ENCODE data around the gene MANSC4.
A peak's percentile ranks its signal among the peaks of the same experiment; 100 is the strongest.

Gene MANSC4

DNA sequence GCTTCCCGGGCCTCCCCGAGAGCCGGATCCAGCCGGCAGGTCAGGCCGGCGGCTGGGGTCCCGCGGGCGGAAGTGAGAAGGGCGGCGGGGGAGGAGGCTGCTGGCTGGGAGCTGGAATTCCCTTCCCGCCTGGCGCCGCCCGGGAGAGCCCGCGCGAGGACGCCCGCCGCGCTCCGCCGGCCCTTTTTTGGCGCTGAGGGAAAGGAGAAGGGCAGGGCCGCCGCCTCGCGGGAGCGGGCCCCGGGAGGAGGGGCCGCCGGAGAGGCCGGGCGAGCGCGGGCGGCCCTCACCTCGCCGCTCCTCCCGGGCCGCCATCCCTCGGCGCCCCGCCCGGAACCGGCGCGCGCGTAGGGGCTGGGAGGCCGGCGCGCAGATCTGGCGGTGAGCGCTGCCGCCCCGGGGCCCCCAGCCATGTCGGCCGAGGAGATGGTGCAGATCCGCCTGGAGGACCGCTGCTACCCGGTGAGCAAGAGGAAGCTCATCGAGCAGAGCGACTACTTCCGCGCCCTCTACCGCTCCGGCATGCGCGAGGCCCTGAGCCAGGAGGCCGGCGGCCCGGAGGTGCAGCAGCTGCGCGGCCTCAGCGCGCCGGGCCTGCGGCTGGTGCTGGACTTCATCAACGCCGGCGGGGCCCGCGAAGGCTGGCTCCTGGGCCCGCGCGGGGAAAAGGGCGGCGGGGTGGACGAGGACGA lies at the start of gene MANSC4, which contains the start of gene KLHL42:
TSS of gene MANSC4 (minus strand) at position 317 of the 692 bp plus-strand sequence. CDS start 8,960 bp downstream, outside the sequence.
TSS of gene KLHL42 (plus strand) at position 314 of the 692 bp plus-strand sequence. CDS start at position 412, 98 bp downstream.
- DNase-seq (ENCODE audit: low read depth in 2 of 2), result peak; percentile 38

DNA sequence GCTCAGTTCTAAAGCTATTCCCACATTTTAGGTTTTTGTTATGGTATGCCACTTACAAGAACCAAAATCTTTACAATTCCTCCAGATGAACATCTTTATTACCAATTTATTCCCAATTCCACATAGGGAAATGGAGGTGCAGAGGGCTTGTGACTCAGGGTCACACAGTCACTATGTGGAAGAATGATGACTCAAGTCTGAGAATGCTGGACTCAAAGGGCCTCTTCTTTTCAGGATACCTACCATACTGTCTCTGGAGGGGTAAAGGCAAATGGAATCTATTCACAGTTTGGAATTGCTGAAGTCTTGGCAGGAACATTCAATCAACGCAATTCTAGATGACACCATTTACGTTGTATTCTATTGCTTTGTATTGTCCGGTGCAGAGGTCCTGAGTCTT lies 48.2 kb upstream of the MANSC4 start:
- DNase-seq (ENCODE audit: low read depth in 2 of 2), result no peak

DNA sequence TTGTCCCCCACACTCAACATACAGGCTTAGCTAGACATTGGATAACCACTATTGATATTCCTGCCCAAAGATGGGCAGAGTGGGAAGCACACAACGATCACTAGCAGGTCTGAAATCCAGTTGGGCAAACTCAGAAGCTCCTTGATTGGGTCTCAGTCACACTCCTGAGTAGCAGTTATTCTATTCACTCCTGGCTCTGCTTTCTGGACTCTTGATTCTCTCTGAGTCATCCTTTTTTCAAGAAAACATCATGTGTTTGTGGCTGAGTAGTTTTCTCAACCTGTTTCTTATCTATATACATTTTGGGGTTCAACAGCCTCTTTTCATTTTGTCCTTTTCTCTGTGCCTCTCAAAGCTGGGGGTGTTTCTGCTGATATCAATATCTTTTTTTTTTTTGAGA lies 46.0 kb upstream of the MANSC4 start:
- no peak for DNase-seq (ENCODE audit: low read depth in 2 of 2)

DNA sequence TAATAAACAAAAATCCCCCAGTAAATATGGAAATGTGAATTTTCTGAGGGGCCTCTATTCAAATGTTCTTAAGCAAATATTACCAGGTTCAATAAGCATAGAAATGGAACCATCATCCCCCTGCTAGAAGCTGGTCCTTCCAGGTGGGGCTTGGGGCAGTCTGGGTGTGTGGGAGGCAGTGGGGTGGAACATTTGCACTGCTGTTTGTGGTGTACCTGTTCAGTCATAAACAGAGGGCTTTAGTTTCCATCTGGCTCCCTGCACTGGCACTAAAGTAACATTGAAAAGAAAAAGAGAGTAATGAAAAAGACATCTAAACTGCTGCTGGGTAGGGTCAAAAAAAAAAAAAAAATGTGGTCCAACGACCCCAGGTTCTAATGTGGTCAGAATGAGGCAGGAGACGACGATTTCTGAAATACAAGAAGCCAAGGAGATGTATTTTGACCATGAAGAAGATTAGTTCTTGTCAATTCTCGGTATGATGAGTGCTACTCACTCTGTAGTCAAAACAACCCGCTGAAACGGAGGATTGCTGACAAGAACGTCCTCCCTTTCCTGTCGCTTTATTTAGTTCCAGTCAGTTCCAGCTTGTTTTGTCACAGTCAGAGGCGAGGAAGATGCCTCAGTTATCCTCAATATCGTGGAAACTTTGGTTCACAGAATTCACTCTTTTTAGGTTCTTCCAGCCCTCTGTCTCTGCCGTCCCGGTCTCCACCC lies 44.2 kb upstream of the MANSC4 start:
- no peak for DNase-seq (ENCODE audit: low read depth in 2 of 2)

DNA sequence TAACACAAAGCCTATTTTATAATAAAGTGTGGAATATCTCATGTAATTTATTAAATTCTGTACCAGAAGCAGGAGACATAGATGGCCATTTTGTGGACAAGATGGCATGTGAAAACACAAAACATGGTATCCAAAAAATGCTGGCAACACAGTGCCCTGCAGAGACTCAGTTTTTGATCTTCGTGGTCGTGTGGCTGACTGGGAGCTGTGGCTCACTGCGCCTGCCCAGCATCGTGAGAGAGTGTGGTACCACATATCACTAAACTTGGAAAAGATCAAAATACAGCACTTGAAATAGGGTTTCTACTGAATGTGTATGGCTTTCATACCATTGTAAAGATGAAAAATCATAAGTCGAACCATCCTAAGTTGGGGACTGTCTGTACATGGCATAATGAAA lies 43.0 kb upstream of the MANSC4 start:
- DNase-seq (ENCODE audit: low read depth in 2 of 2), result no peak

DNA sequence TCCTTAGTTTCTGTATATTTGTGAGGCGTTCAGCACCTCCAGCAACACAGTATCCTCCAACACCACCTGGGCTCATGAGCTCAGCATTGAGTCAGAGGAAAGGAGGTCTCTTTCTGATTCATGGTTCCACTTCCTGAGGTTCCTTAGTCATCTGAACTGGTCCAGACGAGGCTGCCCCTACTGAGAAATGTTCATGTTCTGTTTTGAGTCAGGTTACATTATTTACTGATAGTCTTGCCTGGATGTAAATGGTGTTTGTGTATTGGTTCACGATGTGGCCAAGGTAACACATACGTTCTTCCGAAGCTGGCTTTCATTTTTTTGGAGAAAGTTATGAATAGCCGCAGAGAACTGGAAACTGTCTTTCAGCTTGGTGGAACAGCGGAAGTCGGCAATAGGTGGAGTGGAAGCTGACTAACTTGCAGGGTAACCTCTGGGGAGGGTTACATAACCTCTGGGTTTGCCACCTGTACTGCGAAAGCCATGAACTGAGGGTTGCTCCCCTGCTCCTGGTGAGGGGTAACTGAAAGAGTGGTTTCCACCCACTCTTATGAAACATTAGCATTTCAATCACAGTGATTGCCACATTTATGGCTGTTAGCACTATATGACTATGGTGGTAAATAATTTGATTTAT lies 42.2 kb upstream of the MANSC4 start:
- DNase-seq (ENCODE audit: low read depth in 2 of 2), result peak; percentile 45 to 54

DNA sequence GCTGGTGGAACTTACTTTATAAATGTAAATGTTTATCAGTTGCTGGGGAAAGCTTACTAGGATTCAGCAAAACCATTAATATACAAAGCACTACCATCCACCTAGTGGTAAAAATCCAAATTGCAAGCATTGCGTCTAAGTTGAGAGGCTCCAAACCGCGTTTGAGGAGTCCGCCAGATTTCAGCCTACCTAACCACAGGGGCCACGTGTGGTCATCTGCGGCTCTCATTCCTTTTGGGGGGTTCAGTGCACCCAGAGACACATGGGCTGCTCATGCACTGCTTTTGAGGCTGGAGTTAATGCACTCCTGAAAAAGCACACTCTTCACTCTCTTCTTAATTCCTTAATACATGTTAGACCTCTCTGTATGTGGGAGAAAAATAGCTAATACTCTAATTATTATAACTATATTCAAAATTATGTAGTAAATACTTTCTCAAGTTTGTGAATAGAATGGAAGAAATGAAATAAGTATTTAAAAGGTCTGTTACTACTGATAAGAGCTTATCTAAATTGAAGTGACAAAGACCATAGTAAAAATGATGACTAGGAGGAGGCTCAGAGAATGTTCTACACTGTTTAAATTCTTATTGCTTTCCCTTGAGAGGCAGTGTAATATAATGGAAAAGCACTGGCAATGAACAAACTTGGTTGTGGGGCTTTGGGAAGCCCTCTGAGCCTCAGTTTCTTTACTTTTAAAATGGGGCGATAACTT lies 41.4 kb upstream of the MANSC4 start:
- DNase-seq (ENCODE audit: low read depth in 2 of 2), result peak in 1 of 2 donors; percentile 37

DNA sequence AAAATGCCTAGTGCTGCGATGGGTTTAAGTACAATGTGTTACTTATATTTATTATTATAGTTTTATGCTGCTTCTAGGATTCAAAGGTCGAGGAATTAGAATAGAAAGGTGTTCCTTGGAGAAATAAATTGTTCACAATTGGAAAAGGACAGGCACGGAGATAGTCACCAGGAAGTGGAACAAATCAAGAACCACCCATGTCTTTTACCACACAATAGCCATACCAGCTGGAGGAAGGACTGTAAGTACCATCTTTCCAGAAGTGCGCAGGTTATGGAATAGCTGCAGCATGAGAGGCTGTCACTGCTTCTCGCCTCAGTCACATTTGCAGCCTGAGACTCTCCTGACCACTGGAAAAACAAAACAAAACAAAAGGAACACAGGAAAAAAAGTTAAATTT lies 40.5 kb upstream of the MANSC4 start:
- no peak for DNase-seq (ENCODE audit: low read depth in 2 of 2)

DNA sequence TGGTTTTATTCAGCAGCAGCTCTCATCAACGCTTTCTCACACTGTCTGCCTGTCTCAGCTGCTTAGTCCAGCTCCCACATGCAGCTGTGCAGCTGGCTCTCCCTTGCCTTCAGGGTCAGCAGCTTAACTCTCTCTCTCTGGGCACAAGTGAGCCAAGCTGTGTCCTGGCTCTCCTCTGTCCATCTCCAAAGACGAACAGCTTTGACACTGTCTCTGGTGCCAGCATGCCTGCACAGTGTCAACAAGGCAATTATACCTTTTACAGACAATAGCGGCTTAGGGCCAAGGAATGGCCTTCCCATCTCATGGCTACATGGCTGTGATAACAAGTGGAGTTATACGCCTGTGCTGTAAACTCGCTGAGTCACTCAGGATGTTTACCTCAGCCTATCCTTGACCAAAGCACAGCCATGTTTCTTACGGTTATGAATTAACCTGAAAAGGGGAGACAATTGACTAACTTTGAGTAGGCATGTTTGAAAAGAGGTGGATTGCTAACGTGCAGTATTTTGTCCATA lies 38.4 kb upstream of the MANSC4 start:
- DNase-seq (ENCODE audit: low read depth in 2 of 2), result no peak

DNA sequence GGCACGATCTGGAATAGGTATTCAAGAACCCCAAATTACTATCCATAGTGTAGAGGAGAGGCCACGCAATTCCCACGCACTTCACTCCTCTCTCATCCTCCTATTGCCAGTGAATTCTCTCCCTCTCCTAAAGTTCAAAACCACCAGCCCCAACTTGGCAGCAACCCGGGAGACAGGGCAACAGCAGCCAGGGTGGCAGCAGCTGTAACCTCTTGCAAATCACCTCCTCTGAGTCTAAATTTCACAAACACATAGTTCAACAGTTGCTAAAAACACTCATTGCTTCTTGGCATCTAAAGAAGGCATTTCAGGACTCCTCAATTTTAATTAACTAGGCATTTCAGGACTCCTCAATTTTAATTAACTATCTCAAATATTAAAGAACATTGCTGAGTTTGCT lies 37.7 kb upstream of the MANSC4 start:
- DNase-seq (ENCODE audit: low read depth in 2 of 2), result no peak

DNA sequence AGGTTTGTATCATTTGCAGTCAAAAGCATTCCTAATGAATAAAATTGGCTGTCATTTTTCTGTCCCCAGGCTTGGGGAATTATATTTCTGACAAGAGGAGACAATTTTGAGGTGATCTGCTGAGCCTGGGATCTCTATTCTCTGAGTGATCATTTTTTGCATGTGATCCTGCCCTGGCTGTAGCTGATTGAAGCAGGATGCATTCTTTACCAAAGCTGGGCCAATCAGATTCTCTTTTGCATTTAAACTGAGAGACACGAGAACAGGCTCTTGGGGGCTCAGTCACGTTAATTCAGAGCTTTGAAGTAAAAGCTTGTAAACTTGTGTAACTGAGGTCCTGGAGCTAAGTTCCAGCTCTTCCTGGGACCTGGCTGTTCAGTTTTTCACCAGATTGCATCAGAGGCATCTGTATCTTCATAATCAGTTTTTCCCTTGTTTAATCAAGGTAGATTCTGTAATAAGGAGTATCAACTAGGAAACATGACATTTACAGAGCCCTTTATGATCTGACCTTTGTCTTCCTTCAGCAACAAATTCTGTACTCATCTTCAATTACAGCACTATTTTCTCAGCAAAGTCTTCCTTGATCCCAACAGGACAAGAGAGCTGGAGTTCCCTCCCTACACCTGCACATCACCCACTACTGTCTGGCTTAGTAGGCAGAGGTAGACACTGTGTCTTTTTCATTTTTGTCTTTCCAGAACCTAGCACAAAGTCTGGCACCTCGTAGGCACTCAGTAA lies 35.0 kb upstream of the MANSC4 start:
- no peak for DNase-seq (ENCODE audit: low read depth in 2 of 2)

DNA sequence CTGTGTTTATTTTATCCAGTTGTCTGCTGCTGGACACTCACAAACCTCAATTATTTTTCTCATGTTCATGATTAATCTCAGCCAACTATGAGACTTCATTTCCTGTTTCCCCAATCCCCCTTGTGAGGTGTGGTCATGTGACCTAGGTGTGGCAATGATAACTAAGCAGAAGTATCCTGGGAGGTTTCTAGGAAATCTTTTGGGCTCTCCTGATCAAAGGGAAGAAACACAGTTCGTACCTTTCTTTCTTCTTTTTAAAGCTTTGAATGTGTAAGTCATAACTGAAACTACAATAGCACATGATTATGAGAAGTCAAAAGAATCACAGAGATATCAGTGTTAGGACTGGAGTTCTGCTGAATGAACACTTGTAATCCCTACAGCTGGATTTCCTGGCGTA lies 34.4 kb upstream of the MANSC4 start:
- no peak for DNase-seq (ENCODE audit: low read depth in 2 of 2)

DNA sequence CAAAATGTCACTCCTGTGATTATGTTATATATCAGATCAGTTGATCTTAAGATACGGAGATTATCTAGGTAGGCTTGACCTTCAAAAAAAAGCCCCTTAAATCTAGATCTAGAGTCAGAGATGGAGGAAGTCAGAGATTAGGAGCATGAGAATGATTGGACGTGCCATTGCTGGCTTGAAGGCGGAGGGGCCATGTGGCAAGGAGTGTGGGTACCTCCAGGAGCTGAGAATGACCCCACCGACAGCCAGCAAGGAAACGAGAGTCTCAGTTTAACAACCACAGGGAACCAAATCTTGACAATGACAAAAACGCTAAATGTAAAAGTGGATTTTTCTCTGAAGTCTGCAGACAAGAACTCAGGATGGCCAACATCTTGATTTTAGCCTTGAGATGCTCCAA lies 32.5 kb upstream of the MANSC4 start:
- no peak for DNase-seq (ENCODE audit: low read depth in 2 of 2)

DNA sequence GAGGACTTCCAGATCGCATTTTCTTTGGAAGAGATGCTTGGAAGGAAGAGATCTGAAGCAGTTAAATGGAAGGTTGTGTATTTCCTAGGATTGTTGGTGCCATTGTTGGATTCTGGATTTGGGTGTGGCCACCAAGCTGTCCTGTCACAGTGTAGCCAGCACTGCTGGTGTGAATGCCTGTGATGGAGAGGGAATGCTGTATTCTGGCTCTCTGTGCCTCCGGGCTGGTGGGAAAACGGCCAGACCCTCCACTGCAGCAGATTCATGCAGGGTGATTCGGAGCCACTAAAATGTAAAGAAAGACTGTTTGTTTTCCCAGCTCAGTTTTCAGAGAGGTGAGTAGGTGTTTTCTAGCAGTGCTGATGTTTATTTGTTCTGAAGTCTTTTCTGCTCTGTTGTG lies 30.7 kb upstream of the MANSC4 start:
- no peak for DNase-seq (ENCODE audit: low read depth in 2 of 2)

DNA sequence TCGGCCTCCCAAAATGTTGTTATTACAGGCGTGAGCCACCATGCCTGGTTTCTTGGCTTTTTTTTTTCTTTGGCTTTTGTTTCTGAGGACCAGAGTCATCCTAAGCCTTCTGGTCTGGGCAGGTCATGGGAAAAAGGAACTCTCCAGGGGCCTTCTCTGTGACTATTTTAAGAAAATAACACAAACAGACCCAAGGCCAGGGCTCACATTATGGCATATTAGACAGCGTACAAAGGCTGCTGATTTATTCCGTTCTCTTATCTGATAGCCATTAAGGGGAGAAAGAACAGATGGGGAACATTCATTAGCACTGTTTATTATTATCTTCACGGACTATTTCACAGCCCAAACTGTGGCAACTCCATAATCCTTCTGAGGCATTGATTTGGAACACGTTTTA lies 28.8 kb upstream of the MANSC4 start:
- DNase-seq (ENCODE audit: low read depth in 2 of 2), result no peak

DNA sequence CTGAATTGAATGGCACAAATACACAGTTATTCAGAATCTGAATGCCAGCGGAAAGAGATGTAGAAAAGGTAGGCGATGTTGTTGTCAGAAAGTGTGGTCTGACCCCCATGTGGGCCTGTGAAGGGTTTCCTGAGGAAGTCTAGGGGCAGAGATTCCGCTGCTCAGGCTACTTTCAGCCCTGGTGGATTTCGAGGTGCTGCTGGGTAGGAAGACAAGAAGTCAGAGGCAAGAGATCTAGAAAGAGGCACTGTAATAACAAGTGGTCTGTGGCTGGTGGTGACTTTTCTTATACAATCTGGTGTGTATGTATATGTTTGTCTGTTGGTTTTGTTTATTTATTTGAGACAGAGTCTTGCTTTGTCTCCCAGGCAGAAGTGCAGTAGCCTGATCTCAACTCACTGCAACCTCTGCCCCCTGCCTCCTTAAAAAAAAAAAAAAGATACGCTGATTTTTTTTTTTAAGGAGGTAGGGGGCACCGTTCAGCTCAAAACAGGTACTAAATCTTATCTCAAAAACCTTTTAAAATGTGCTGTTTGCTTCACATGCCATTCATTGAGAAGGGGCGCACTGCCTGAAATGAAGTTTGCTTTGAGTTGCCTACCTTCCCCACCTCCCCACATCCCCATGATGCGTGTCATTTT lies 27.1 kb upstream of the MANSC4 start:
- DNase-seq (ENCODE audit: low read depth in 2 of 2), result no peak

DNA sequence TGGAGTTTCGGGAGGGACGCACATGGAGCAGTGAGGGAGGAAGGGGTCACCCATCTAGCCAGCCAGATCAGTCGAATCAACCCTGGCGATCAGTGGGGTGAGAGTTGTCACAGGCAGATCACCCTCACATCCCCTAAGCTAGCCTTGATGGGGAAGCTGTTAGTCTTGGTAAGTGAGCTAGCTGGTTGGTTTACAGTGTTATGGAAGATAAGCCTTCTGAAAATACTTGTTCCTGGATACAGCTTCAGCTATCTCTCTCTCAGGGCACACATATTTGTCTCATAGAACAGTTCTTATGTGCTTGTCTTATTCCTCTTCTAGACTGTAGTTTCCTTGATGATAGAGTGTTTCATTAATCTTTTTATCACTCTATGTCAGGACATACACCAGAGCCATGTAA lies 26.2 kb upstream of the MANSC4 start:
- no peak for DNase-seq (ENCODE audit: low read depth in 2 of 2)

DNA sequence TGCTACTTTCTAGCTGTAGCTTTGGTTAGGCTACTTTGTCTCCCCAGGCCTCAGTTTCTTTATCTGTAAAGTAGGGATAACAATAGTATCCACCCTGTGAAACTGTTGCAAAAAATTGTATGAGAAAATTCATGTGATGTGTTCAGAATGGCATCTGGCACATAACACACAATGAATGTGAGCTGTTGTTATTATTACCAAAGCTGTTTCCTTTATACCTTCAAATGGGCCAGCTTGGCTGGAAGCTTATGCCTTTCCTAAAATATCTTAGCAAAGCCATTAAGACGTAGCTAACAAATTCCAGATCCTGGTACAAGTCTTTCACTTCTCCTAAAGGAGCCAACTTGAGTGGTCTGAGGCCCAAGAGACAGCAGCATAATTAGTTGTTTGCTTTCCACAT lies 25.2 kb upstream of the MANSC4 start:
- no peak for DNase-seq (ENCODE audit: low read depth in 2 of 2)

DNA sequence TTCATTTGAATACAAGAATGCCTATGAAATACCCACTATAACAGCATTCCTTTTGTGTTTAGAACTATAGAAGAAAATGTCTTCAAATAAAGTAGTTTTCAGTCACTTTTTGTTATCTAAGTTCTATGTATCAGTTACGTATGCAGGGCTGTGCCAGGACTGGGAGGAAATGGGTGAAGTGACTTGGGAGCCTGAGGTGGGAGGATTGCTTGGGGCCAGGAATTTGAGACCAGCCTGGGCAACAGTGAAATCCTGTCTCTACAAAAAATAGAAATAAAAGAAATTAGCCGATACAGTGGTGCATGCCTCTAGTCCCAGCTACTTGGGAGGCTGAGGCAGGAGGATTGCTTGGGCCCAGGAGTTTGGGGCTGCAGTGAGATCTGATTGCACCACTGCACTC lies 22.9 kb upstream of the MANSC4 start:
- no peak for DNase-seq (ENCODE audit: low read depth in 2 of 2)

DNA sequence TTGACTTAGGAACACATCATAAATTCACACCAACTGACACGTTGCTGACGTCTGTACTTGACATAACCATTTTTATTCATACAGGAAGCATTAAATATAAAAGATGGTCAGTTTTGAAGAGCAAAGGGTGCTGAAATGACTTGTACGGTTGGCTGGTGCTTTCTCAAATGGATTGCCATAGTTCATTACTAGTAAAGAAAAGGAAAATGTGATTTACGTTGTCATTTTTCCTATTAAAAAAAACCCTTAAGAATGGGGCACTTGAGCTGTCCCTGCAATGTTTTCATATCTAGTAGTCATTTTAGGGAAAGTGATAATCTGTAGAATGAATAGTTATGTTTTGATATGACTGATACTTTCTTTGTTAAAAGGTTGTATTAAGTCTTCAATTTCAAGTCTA lies 22.5 kb upstream of the MANSC4 start:
- DNase-seq (ENCODE audit: low read depth in 2 of 2), result no peak

DNA sequence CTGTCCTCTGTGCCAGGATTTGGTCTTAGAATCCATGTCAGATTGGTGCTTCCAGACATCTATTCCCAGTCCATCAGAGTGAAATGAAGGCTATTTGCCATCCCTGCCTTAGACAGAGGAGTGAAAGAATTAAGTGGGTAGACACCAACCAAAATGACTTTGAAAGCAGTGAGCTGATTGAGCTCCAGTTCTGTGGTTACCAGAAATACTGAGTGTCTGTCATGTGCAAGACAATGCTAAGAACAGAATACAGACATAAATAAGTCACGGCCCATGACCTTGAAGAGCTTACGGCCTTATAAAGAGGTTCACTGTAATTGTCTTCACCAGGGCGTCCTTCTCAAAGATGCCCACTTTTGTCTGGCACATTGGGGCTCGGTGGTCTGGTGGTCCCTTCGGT lies 21.6 kb upstream of the MANSC4 start:
- DNase-seq (ENCODE audit: low read depth in 2 of 2), result no peak
